Activated effector memory CD4-positive, alpha-beta T cell treated with Interleukin-2 at 50 U/mL for 16 hours (primary cell): ENCODE measurements around the gene AHDC1.
A peak's percentile ranks its signal among the peaks of the same experiment; 100 is the strongest.
"Not testable (repeated sequence)": the region's sequence is repeated elsewhere in the genome, so short reads cannot be mapped to it uniquely, and the experiment has no call there.

ENCODE experiments used
- DNase-seq: peaks from one replicate; pipeline ENCODE4 v3.0.0-alpha.2; 2020

Gene AHDC1

DNA sequence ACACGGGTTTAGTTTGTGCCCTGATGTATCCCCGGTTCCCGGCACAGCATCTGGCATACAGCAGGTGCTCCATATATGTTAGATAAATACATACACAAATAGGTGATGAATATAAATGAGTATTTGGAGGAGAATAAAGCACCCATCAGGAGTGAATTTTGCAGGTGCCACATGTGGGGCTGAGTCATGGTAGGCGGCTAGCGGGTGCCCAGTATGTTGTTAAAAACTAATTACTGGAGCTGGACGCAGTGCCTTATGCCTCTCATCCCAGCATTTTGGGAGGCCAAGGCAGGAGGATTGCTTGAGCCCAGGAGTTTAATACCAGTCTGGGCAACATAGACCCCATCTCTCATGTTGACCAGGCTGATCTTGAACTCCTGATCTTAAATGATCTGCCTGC lies 97.2 kb downstream of the AHDC1 start:
- no peak for DNase-seq

- no peak for DNase-seq
Observed at GRCh38 chr1:27505420-27505680, 98.6 kb downstream of the AHDC1 start.

- no peak for DNase-seq
Observed at GRCh38 chr1:27504588-27505419, 99.1 kb downstream of the AHDC1 start.

- no peak for DNase-seq
Observed at GRCh38 chr1:27503844-27504587, 99.9 kb downstream of the AHDC1 start.

GRCh38 chr1:27503033-27503432 lies 100.9 kb downstream of the AHDC1 start:
- no peak for DNase-seq

GRCh38 chr1:27501159-27501558 lies 102.8 kb downstream of the AHDC1 start:
- not testable (repeated sequence) for DNase-seq

DNA sequence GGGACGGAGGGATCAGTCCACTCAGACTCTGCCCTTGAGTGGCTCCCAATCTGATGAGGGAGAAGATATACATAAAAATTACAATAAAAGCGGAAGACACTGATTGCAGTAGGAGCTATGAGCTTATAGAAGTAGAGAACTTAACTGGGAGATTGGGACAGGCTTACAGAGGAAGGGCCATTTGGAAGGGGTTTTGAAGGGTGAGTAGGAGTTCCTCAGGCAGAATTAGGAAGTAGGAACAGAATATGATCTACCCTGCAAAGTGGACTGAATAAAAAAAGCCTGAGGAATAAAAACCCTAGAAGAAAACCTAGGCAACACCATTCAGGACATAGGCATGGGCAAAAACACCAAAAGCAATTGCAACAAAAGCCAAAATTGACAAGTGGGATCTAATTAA lies 104.8 kb downstream of the AHDC1 start:
- DNase-seq: no peak

DNA sequence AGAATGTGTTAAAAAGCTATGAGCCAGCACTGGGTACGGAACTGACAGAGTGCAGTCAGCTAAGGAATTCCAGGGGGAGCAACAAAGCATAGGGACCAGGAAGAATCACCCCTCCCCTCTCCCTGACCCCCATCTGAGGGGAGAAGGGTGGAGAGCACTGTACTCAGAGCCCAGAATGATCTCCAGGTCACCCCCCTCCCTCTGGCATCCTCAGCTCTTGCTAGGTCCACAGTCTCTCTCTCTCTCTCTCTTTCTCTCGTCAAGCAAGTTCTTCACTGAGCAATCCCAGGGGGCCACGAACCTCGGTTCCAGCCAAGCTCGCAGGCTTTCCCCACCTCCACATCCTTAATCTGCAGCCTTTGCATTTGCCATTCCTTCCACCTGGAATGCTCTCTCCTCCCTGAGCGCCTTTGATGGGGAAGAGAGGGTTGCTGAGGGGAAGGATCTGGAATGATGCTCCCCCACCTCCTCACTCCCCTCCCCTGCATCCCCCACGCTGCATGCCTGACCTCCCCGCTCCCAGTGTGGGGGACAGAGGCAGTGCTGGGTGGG lies 107.3 kb downstream of the AHDC1 start:
- no peak for DNase-seq

DNA sequence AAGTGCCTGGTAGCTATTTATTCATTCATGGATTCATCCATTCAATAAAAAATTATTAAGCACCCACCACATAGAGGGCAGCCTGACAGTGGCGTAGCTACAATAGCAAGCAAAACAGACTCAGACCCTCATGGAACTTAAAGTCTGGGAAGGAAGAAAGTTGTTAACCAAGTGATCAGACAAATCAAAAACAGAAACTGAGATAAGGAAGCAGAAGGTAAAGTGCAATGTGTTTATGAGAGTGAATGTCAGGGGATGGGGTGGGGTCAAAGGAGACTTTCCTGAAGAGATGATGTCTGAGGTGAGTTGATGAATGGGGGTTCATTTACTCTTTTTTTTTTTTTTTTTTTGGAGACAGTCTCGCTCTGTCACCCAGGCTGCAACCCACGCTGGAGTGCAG lies 111.1 kb downstream of the AHDC1 start:
- DNase-seq: no peak

DNA sequence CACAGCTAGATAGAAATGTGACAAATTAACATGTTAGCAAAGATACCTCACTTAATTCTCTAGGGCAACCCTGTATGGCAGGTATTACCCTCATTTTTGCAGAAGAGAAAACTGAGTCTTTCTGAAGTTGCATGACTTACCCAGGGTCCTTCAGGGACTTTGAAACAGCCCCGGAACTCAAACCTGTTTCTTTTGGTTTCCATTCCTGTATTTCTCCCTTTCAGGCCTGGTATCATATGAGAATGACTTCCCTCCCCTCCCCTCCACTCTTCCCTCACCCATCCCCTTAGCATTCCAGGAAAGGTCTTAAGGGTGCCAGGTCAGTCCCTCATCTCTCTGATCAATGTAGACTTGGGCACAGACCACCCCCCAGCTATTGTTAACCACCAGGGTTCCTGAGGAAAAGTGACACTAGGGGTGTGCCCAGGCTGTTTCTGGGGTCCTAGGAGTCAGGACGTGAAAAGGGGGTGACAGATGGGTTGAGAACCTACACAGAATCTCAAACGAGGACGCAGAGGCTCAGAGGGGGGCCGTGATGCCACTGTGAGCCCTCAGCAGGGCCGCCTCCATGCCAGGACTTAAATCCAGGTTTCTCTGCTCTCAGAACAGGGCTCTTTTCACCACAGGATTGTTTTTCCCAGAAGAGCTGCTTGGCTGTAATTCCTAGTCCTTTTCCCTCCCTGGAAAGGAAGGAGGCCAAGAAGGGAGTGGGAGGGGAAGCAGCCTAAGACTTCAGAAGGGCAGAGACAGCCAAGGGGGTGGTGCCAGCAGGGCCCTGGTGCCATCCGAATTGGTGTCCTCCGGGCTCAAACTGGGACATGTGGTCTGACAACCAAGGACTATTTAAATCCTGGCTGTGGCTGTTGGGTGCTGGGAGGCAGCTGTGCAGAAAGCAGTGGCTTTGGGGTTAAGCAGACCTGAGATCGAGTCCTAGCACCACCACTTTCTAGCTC lies 111.9 kb downstream of the AHDC1 start:
- no peak for DNase-seq

DNA sequence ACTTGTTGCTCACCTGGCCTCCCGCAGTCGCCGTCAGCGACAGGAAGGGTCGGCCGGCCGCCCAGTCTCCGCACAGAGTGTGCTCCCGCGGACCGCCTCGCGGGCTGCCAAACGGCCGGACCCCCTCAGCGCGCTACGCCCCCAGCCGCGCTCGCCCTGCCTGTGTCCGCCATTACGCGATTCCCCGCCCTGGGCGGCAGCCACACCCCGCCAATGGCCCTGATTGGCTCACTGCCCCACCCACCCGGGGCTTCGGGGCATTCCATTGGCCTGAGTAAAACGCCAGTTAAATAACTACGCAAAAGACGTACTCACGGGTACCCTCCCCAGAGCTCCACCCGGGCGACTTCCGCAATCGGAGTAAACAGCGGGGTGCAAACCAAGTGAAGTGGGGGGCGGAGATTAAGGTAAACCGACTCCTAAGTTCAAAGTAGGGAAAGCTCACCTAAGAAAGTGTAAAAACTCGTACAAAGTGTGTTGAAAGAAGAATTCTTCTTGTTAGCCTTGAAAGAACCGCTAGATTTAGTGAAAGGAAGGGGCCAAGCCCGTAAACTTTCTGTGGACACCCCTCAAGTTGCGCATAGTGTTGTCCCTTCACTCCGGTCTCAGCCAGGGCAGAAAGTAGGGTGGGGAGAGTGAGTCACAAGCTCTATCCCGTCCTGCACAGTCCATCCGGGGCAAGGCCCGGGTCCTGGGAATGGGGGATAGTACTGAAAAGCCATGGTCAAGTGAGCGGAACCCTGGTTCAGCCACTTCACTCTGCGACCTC lies 113.8 kb downstream of the AHDC1 start, which contains the start of gene WASF2:
WASF2 (minus strand) TSS at position 195 of the 769 bp plus-strand sequence. CDS start 61,277 bp downstream, outside the sequence.
- DNase-seq: peak; percentile 96

DNA sequence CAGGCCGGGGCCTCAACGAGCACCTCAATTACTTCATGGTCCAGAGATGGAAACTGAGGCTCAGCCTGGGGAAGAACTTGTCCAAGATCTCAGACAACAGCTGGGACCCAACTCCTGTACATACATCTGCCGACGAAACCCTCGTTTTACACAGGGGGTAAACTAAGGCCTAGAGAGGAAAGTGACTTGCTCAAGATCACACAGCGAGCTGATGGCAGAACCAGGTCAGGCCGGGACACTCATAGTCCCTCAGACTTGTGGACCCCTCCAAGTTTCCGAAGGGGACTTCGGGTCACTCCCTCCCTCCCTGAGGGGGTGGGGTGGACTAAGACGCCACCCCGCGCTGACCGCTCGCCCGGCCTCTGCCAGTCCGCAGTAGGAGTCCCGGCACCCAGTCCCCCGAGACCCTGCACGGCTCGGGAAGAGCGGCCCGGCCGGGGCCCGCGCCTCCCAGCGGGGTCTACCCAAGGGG lies 114.4 kb downstream of the AHDC1 start:
- DNase-seq: no peak

GRCh38 chr1:27487966-27488884 lies 115.7 kb downstream of the AHDC1 start:
- no peak for DNase-seq

DNA sequence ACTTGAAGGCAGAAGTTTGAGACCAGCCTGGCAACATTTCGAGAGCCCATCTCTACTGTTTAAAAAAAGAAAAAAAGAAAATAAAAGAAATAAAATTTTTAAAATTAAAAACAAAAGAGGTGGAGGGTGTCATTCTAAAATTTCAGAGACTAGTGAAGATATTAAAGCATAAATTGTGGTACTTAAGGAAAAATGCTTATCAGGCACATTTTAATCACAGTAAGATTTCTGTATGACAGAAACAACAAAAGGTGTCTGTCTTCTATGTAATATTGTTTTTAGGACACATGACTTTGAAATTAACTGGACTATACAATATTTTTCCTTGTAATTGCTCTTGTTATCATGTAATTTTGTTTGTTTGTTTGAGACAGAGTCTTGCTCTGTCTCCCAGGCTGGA lies 118.6 kb downstream of the AHDC1 start:
- DNase-seq: no peak
